PC-9 (cell line): Measurements from ENCODE around the gene CDYL2. TPM values are rescaled to one million over a fixed set of nuclear protein-coding genes. Genes with fewer than 3 reads are reported as not detected.

Source experiments
- BruUV-seq: library from RNA; stranded (reverse); fragments of 400-500 nt; replicated peaks from 2 replicates; lab custom pipeline; 2021; lab: Mats Ljungman, UMichigan
- CTCF ChIA-PET: fragments of 300-600 bp; sonication (Branson Sonifier 250); formaldehyde crosslinking; loops from one replicate; lab custom pipeline; 2022; ENCODE audit warnings: antibody characterized with exemption; lab: Charles Lee
- POLR2A ChIA-PET: fragments of 300-600 bp; sonication (Branson Sonifier 250); formaldehyde crosslinking; loops from one replicate; lab custom pipeline; 2022; ENCODE audit warnings: antibody characterized with exemption; ENCODE audit not compliant: unreplicated experiment; lab: Charles Lee
- DNase-seq, 2 experiments: peaks; one replicate each; pipeline versions ENCODE4 v3.0.0 to v3.0.0-alpha.2; 2015 to 2022; ENCODE audit warnings: mixed read lengths in 1 of 2
- H2AFZ ChIP-seq: fragments of 200-600 bp; sonication (generic); 2 replicates; pipeline ENCODE4 v1.8.1; 2017; ENCODE audit warnings: antibody characterized with exemption
- H3F3A ChIP-seq: fragments of 200-600 bp; sonication (generic); 2 replicates; pipeline ENCODE4 v1.8.1; 2017; ENCODE audit warnings: antibody characterized with exemption, mild to moderate bottlenecking, low read depth; ENCODE audit not compliant: insufficient read depth
- H3K27ac ChIP-seq: fragments of 200-600 bp; sonication (generic); 2 replicates; pipeline ENCODE4 v1.6.1; 2016; ENCODE audit warnings: mixed run types
- H3K27me3 ChIP-seq: fragments of 200-600 bp; sonication (generic); 2 replicates; pipeline ENCODE4 v1.6.1; 2016; ENCODE audit warnings: low read depth, mixed run types; ENCODE audit not compliant: insufficient read depth
- H3K36me3 ChIP-seq: fragments of 200-600 bp; sonication (generic); 2 replicates; pipeline ENCODE4 v1.6.1; 2016; ENCODE audit warnings: low read depth, mixed run types
- H3K4me1 ChIP-seq: fragments of 200-600 bp; sonication (generic); replicated peaks from 2 replicates; pipeline ENCODE4 v1.6.1; 2016; ENCODE audit warnings: mixed run types; ENCODE audit not compliant: insufficient read depth
- H3K4me2 ChIP-seq: fragments of 200-600 bp; sonication (generic); 2 replicates; pipeline ENCODE4 v1.6.1; 2017; ENCODE audit warnings: mixed run types
- H3K4me3 ChIP-seq: fragments of 200-600 bp; sonication (generic); 2 replicates; pipeline ENCODE4 v1.6.1; 2016; ENCODE audit warnings: mixed run types
- H3K79me2 ChIP-seq: fragments of 200-600 bp; sonication (generic); 2 replicates; pipeline ENCODE4 v1.6.1; 2017; ENCODE audit warnings: low read depth, mixed run types
- H3K9me2 ChIP-seq: fragments of 200-600 bp; sonication (generic); 2 replicates; pipeline ENCODE4 v1.8.1; 2017; ENCODE audit warnings: mild to moderate bottlenecking; ENCODE audit not compliant: insufficient read depth
- H3K9me3 ChIP-seq: fragments of 200-600 bp; sonication (generic); 2 replicates; pipeline ENCODE4 v1.8.1; 2016; ENCODE audit warnings: low read depth; ENCODE audit not compliant: insufficient read depth
- H4K20me1 ChIP-seq: fragments of 200-600 bp; sonication (generic); 2 replicates; pipeline ENCODE4 v1.8.1; 2017; ENCODE audit not compliant: insufficient read depth
- CTCF ChIP-seq: fragments of 200-600 bp; sonication (generic); conservative IDR thresholded peaks from 2 replicates; pipeline ENCODE4 v1.6.1; 2017; ENCODE audit warnings: mixed run types, antibody characterized with exemption, mild to moderate bottlenecking, moderate library complexity
- EZH2 ChIP-seq: fragments of 200-600 bp; sonication (generic); IDR thresholded peaks from 2 replicates; pipeline ENCODE4 v1.8.0; 2017; ENCODE audit warnings: antibody characterized with exemption, low read depth
- intact Hi-C: fragments of 100-400 bp; cut with micrococcal nuclease; formaldehyde crosslinking; loops from one replicate; pipeline ENCODE4 v1.10.0; 2022; ENCODE audit not compliant: unreplicated experiment
- total RNA-seq: library from RNA; stranded (reverse); gene quantifications from 2 replicates; pipeline ENCODE4 v1.2.3, GENCODE V29; 2021

The CDYL2 gene
- total RNA-seq, 1 experiment from 2014 or later: 3.3 TPM

GRCh38 chr16:80743273-80743672 is 61.1 kb downstream of the CDYL2 start:
- Histone ChIP-seq H3K4me1 (no peaks in the 10 kb centered on the region), H2AFZ (no peak overlapping the region), H3K27me3 (no peaks in the 10 kb centered on the region), H3K4me3 (no peak overlapping the region), H3K36me3 (no peaks in the 10 kb centered on the region), H3F3A (no peaks in the 10 kb centered on the region), H3K27ac (no peak overlapping the region), H3K9me2 (no peaks in the 10 kb centered on the region), H3K4me2 (no peak overlapping the region), H4K20me1 (no peaks in the 10 kb centered on the region), H3K9me3 (no peaks in the 10 kb centered on the region), H3K79me2 (no peaks in the 10 kb centered on the region)
- no TSS peak for BruUV-seq
- TF ChIP-seq EZH2 (no peak), CTCF (no peak)
- intact Hi-C loops: no loop called here
- ChIA-PET CTCF (no interaction called here), POLR2A (no interaction called here)
- DNase-seq: no peak

GRCh38 chr16:80742331-80742730 is 62.1 kb downstream of the CDYL2 start:
- intact Hi-C loops: no loop called here
- no peaks in the 10 kb centered on the region for H3K79me2 ChIP-seq
- H3K27ac ChIP-seq: no peak overlapping the region
- ChIA-PET POLR2A (no interaction called here), CTCF (no interaction called here)
- no peak overlapping the region for H3K4me2 ChIP-seq
- DNase-seq: no peak
- no peaks in the 10 kb centered on the region for H3K9me3 ChIP-seq
- TF ChIP-seq EZH2 (no peak), CTCF (no peak)
- no peak overlapping the region for H3K4me3 ChIP-seq
- no peaks in the 10 kb centered on the region for H3K4me1 ChIP-seq
- no peaks in the 10 kb centered on the region for H3F3A ChIP-seq
- no TSS peak for BruUV-seq
- no peaks in the 10 kb centered on the region for H3K36me3 ChIP-seq
- H3K27me3 ChIP-seq: no peaks in the 10 kb centered on the region
- H3K9me2 ChIP-seq: no peaks in the 10 kb centered on the region
- no peak overlapping the region for H2AFZ ChIP-seq
- H4K20me1 ChIP-seq: no peaks in the 10 kb centered on the region

GRCh38 chr16:80741724-80742123 is 62.7 kb downstream of the CDYL2 start:
- ChIA-PET POLR2A (no interaction called here), CTCF (no interaction called here)
- intact Hi-C loops: no loop called here
- no peak overlapping the region for H3K27ac ChIP-seq
- no peak overlapping the region for H3K4me3 ChIP-seq
- H4K20me1 ChIP-seq: no peaks in the 10 kb centered on the region
- H3K4me2 ChIP-seq: no peak overlapping the region
- no TSS peak for BruUV-seq
- no peaks in the 10 kb centered on the region for H3K79me2 ChIP-seq
- H3K9me2 ChIP-seq: no peaks in the 10 kb centered on the region
- TF ChIP-seq EZH2: no peak
- no peak for TF ChIP-seq CTCF
- H3K4me1 ChIP-seq: no peaks in the 10 kb centered on the region
- no peaks in the 10 kb centered on the region for H3K27me3 ChIP-seq
- H3F3A ChIP-seq: no peaks in the 10 kb centered on the region
- no peak for DNase-seq
- H2AFZ ChIP-seq: no peak overlapping the region
- H3K9me3 ChIP-seq: no peaks in the 10 kb centered on the region
- H3K36me3 ChIP-seq: no peaks in the 10 kb centered on the region
